ENCODE data around the gene GPATCH1. TPM values are rescaled to one million over a fixed set of nuclear protein-coding genes. Genes with fewer than 3 reads are reported as not detected.
"Not testable (repeated sequence)": the region's sequence is repeated elsewhere in the genome, so short reads cannot be mapped to it uniquely, and the experiment has no call there.

The GPATCH1 gene
- total and polyA plus RNA-seq, 2 of the 4 experiments (the other 2 are of a cell fraction) = 5.1 to 7.5 TPM

DNA sequence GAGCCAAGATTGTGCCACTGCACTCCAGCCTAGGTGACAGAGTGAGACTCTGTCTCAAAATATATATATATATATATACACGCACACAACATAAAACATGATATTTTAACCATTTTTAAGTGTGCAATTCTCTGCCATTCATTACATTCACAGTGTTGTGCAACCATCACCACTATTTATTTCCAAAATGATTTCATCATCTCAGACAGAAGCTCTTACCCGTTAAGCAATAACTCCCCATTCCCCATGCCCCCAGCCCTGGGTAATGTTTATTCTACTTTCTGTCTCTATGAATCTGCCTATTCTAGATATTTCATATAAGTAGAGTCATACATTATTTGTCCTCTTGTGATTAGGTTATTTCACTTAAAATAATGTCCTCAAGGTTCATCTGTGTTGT lies 71.2 kb downstream of the GPATCH1 start:
- H3K4me2 ChIP-seq (ENCODE audit: low read depth, low read length) = 0 out of 2 replicates have a peak overlapping the region, but pooled peaks have one; percentile 27
- no peak overlapping the region for H2AK5ac ChIP-seq (ENCODE audit: low read depth, low read length)
- H2BK120ac ChIP-seq (ENCODE audit: low read depth, low read length) = no peak overlapping the region
- H2AK9ac ChIP-seq (replicated peaks; ENCODE audit: low read depth, low read length, poor library complexity) = no peak overlapping the region
- in situ Hi-C loops (cut with MboI; ENCODE audit: low sequenced_read_pairs) (no loop called here), intact Hi-C loops (cut with micrococcal nuclease) (no loop called here), dilution Hi-C loops (cut with HindIII; ENCODE audit: low sequenced_read_pairs, unreplicated experiment) (no loop called here)
- no peak overlapping the region for H3K56ac ChIP-seq (ENCODE audit: extremely low read depth, insufficient read depth, low read length)
- ChIA-PET POLR2A (ENCODE audit: unreplicated experiment) (interaction anchor here (0.6 kb wide), 1 partner anchor 634 kb away, joined by 8 read pairs; no protein-coding TSS in a partner anchor), CTCF (interaction anchor here (0.6 kb wide), 2 partner anchors 32 to 33 kb away, joined by 3 to 4 read pairs; no protein-coding TSS in a partner anchor)
- H3K79me1 ChIP-seq (ENCODE audit: low read depth in 1 of 2, low read length in 2 of 2) = no peaks in the 10 kb centered on the region
- no peak overlapping the region for H3K4me3 ChIP-seq (ENCODE audit: insufficient read depth, low read depth, low read length)
- TF ChIP-seq CEBPB (IDR thresholded peaks at IDR 0.05; ENCODE audit: low read depth, low read length) (peak; percentile 95), ELK1 (IDR thresholded peaks at IDR 0.05; ENCODE audit: borderline replicate concordance, low read depth, low read length) (no peak), MAZ (IDR thresholded peaks at IDR 0.05; ENCODE audit: borderline replicate concordance, low read depth, low read length) (peak; percentile 47; the same call in 1 of the 2 replicates)
- H3K4me1 ChIP-seq (ENCODE audit: control insufficient read depth, insufficient read depth, low read length) = peaks cover 1% of the 10 kb centered on the region; the same call in 1 of the 2 replicates
- no peak overlapping the region for H3K18ac ChIP-seq (ENCODE audit: low read depth, low read length)
- DNase-seq (peak; percentile 50), ATAC-seq (ENCODE audit: low read depth) (peak; percentile 44)
- H4K20me1 ChIP-seq (ENCODE audit: insufficient read depth, low read length) = no peaks in the 10 kb centered on the region
- no peaks in the 10 kb centered on the region for H3K36me3 ChIP-seq (ENCODE audit: control insufficient read depth, insufficient read depth, low read length)
- no peaks in the 10 kb centered on the region for H3K9me1 ChIP-seq (ENCODE audit: insufficient read depth, low read length)
- H2AFZ ChIP-seq (replicated peaks; ENCODE audit: low read length, poor library complexity) = no peak overlapping the region
- H2BK20ac ChIP-seq (ENCODE audit: low read depth, low read length) = no peak overlapping the region
- no CpG with 5 or more reads among the region's 2 CpGs for WGBS, 2 experiments (ENCODE audit: extremely low coverage in 2 of 2, insufficient read length in 1 of 2)
- no peaks in the 10 kb centered on the region for H3K27me3 ChIP-seq (ENCODE audit: control insufficient read depth, insufficient read depth, low read length)
- no peak overlapping the region for H2BK5ac ChIP-seq (ENCODE audit: low read depth, low read length, poor library complexity, severe bottlenecking)
- H3K27ac ChIP-seq (ENCODE audit: insufficient read depth, low read length) = no peak overlapping the region
- H2BK15ac ChIP-seq (ENCODE audit: low read depth, low read length) = no peak overlapping the region
- no peak overlapping the region for H3K4ac ChIP-seq (ENCODE audit: low read depth, low read length)
- H4K5ac ChIP-seq (ENCODE audit: low read depth, low read length) = no peak overlapping the region
- no peaks in the 10 kb centered on the region for H3K9me3 ChIP-seq (ENCODE audit: control insufficient read depth, insufficient read depth, low read length)
- no peak overlapping the region for H4K91ac ChIP-seq (ENCODE audit: insufficient read depth, low read depth, low read length)
- no peak overlapping the region for H3K14ac ChIP-seq (replicated peaks; ENCODE audit: low read depth, low read length)
- no TSS peak for BruUV-seq (replicated peaks)
- H4K8ac ChIP-seq (ENCODE audit: low read depth in 2 of 2, low read length in 2 of 2) = no peak overlapping the region
- no peak overlapping the region for H3K9ac ChIP-seq (ENCODE audit: low read depth, low read length)
- H3K23ac ChIP-seq (ENCODE audit: low read depth, low read length) = no peak overlapping the region

- CTCF ChIA-PET = interaction anchor here (0.6 to 0.8 kb wide), 3 partner anchors 14 to 32 kb away, joined by 3 to 6 read pairs (median 3); no protein-coding TSS in a partner anchor
- dilution Hi-C loops (cut with HindIII; ENCODE audit: low sequenced_read_pairs, unreplicated experiment); H3K4me1 ChIP-seq (ENCODE audit: control insufficient read depth, insufficient read depth, low read length); H3K4ac ChIP-seq (ENCODE audit: low read depth, low read length); H4K8ac ChIP-seq (ENCODE audit: low read depth in 2 of 2, low read length in 2 of 2); intact Hi-C loops (cut with micrococcal nuclease); H2BK20ac ChIP-seq (ENCODE audit: low read depth, low read length); H3K79me1 ChIP-seq (ENCODE audit: low read depth in 1 of 2, low read length in 2 of 2); H3K18ac ChIP-seq (ENCODE audit: low read depth, low read length); H2AFZ ChIP-seq (replicated peaks; ENCODE audit: low read length, poor library complexity); H4K5ac ChIP-seq (ENCODE audit: low read depth, low read length); in situ Hi-C loops (cut with MboI; ENCODE audit: low sequenced_read_pairs); BruUV-seq (replicated peaks); H4K20me1 ChIP-seq (ENCODE audit: insufficient read depth, low read length); H3K27ac ChIP-seq (ENCODE audit: insufficient read depth, low read length); H3K23ac ChIP-seq (ENCODE audit: low read depth, low read length); H3K56ac ChIP-seq (ENCODE audit: extremely low read depth, insufficient read depth, low read length); ATAC-seq (ENCODE audit: low read depth); H2BK120ac ChIP-seq (ENCODE audit: low read depth, low read length); H3K9me1 ChIP-seq (ENCODE audit: insufficient read depth, low read length); H3K4me3 ChIP-seq (ENCODE audit: insufficient read depth, low read depth, low read length); H2AK9ac ChIP-seq (replicated peaks; ENCODE audit: low read depth, low read length, poor library complexity); H3K27me3 ChIP-seq (ENCODE audit: control insufficient read depth, insufficient read depth, low read length); H2BK5ac ChIP-seq (ENCODE audit: low read depth, low read length, poor library complexity, severe bottlenecking); H3K9me3 ChIP-seq (ENCODE audit: control insufficient read depth, insufficient read depth, low read length); H3K14ac ChIP-seq (replicated peaks; ENCODE audit: low read depth, low read length); H2BK15ac ChIP-seq (ENCODE audit: low read depth, low read length); H3K9ac ChIP-seq (ENCODE audit: low read depth, low read length); DNase-seq; H2AK5ac ChIP-seq (ENCODE audit: low read depth, low read length); H4K91ac ChIP-seq (ENCODE audit: insufficient read depth, low read depth, low read length); H3K36me3 ChIP-seq (ENCODE audit: control insufficient read depth, insufficient read depth, low read length): not testable (repeated sequence)
- H3K4me2 ChIP-seq (ENCODE audit: low read depth, low read length) = 0 out of 2 replicates have a peak overlapping the region, but pooled peaks have one; percentile 27
- no CpG with 5 or more reads among the region's 4 CpGs for WGBS, 2 experiments (ENCODE audit: extremely low coverage in 2 of 2, insufficient read length in 1 of 2)
- POLR2A ChIA-PET (ENCODE audit: unreplicated experiment) = interaction anchor here (0.6 kb wide), 1 partner anchor 634 kb away, joined by 8 read pairs; no protein-coding TSS in a partner anchor
Observed at GRCh38 chr19:33152625-33153024, 71.6 kb downstream of the GPATCH1 start.

Data from IMR-90 (cell line).